Measurements from ENCODE around the gene CNTN1. TPM values are rescaled to one million over a fixed set of nuclear protein-coding genes. Genes with fewer than 3 reads are reported as not detected.

Gene CNTN1
- total RNA-seq, 1 experiment from 2014 or later, result 3.0 TPM

GRCh38 chr12:41045509-41045908, 353.3 kb downstream of the CNTN1 start:
- Histone ChIP-seq H3K36me3 (ENCODE audit: control insufficient read depth in 1 of 2, insufficient read depth in 2 of 2, low read length in 2 of 2) (no peaks in the 10 kb centered on the region), H3K4me1 (ENCODE audit: control insufficient read depth in 1 of 2, insufficient read depth in 2 of 2, low read length in 2 of 2) (no peaks in the 10 kb centered on the region), H3K79me2 (ENCODE audit: insufficient read depth, low read length) (no peaks in the 10 kb centered on the region), H3K9me3 (ENCODE audit: control insufficient read depth in 1 of 2, insufficient read depth in 1 of 2, low read depth in 1 of 2, low read length in 2 of 2) (no peaks in the 10 kb centered on the region), H3K9me2 (ENCODE audit: insufficient read depth) (no peaks in the 10 kb centered on the region), H3K9ac (ENCODE audit: low read length) (no peak overlapping the region), H3K27ac (ENCODE audit: low read depth, low read length) (no peak overlapping the region), H3K4me3 (replicated peaks in 1 of 2; ENCODE audit: low read depth in 1 of 2, low read length in 2 of 2) (no peak overlapping the region), H3K4me2 (ENCODE audit: low read length) (no peak overlapping the region), H4K20me1 (ENCODE audit: insufficient read depth) (no peaks in the 10 kb centered on the region), H3K27me3 (ENCODE audit: insufficient read depth, low read length) (no peaks in the 10 kb centered on the region), H2AFZ (ENCODE audit: low read depth, low read length, poor library complexity, severe bottlenecking) (no peak overlapping the region)
- BruUV-seq (replicated peaks), result no TSS peak
- intact Hi-C loops (cut with micrococcal nuclease), result no loop called here
- ATAC-seq, result no peak
- RAD21 ChIA-PET (ENCODE audit: low non-redundant PET in 1 of 2, low total read pairs in 2 of 2, uncharacterized antibody in 2 of 2, unreplicated experiment in 2 of 2), result no interaction called here
- TF ChIP-seq SRF (IDR thresholded peaks at IDR 0.05; ENCODE audit: low read depth) (no peak), JUND (IDR thresholded peaks at IDR 0.05) (no peak), RAD21 (IDR thresholded peaks at IDR 0.05; ENCODE audit: low read depth) (no peak), POLR2AphosphoS5 (IDR thresholded peaks at IDR 0.05; ENCODE audit: low read depth, low read length) (no peak), ZFX (IDR thresholded peaks at IDR 0.05) (no peak), EZH2 (IDR thresholded peaks at IDR 0.05) (no peak), EGR1 (IDR thresholded peaks at IDR 0.05; ENCODE audit: low read depth) (no peak), SP1 (IDR thresholded peaks at IDR 0.05; ENCODE audit: low read depth) (no peak), ATF3 (IDR thresholded peaks at IDR 0.05) (no peak), TCF7L2 (IDR thresholded peaks at IDR 0.05; ENCODE audit: borderline replicate concordance, extremely low read depth, insufficient read depth, insufficient read length) (no peak), YY1 (IDR thresholded peaks at IDR 0.05; ENCODE audit: extremely low read depth, insufficient replicate concordance, low read depth, low read length) (no peak), MAX (IDR thresholded peaks at IDR 0.05) (no peak)
- TF ChIP-seq, protein P1, sequence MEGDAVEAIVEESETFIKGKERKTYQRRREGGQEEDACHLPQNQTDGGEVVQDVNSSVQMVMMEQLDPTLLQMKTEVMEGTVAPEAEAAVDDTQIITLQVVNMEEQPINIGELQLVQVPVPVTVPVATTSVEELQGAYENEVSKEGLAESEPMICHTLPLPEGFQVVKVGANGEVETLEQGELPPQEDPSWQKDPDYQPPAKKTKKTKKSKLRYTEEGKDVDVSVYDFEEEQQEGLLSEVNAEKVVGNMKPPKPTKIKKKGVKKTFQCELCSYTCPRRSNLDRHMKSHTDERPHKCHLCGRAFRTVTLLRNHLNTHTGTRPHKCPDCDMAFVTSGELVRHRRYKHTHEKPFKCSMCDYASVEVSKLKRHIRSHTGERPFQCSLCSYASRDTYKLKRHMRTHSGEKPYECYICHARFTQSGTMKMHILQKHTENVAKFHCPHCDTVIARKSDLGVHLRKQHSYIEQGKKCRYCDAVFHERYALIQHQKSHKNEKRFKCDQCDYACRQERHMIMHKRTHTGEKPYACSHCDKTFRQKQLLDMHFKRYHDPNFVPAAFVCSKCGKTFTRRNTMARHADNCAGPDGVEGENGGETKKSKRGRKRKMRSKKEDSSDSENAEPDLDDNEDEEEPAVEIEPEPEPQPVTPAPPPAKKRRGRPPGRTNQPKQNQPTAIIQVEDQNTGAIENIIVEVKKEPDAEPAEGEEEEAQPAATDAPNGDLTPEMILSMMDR (IDR thresholded peaks at IDR 0.05 in 2 of 3, conservative IDR thresholded peaks at IDR 0.05 in 1 of 3; ENCODE audit: borderline replicate concordance in 1 of 3, insufficient read depth in 1 of 3, low read depth in 2 of 3, low read length in 2 of 3), result no peak
- POLR2A ChIA-PET, result no interaction called here
- DNase-seq (ENCODE audit: low read depth, low spot score), result no peak
- CTCF ChIA-PET, result no interaction called here

All from HCT116 (cell line).